ENCODE data around the gene C1QTNF4.

DNA sequence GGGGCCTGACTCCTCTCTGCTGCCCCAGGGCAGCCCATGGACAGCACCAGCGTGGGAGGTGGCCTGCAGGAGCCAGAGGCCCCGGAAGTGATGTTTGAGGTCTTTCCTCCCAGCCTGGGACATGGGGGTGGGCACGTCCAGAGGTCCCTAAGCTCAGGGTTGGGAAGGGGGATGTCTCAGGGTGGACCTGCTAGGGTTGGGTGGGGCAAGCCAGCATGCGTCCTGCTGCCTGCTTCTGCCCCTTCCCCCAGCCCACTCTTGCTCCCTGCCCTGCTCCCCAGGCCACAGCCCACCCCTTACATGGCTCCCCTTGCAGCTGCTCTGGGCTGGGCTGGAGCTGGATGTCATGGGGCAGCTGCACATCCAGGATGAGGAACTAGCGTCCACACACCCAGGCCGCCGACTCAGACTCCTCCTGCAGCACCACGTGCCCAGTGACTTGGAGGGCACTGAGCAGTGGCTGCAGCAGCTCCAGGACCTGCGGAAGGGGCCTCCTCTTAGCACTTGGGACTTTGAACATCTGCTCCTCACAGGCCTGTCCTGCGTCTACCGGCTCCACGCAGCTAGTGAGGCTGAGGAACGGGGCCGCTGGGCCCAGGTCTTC, 6.4 kb downstream of the C1QTNF4 start:
- TF ChIP-seq REST (IDR thresholded peaks at IDR 0.05; ENCODE audit: insufficient replicate concordance, low read depth): no peak
- TF ChIP-seq CTCF (IDR thresholded peaks at IDR 0.05; ENCODE audit: insufficient read depth, low read length): no peak
- TF ChIP-seq POLR2AphosphoS5 (IDR thresholded peaks at IDR 0.05; ENCODE audit: low read depth): peak; percentile 72
- TF ChIP-seq GABPA (IDR thresholded peaks at IDR 0.05; ENCODE audit: low read depth): no peak
- TF ChIP-seq SPI1 (IDR thresholded peaks at IDR 0.05; ENCODE audit: borderline replicate concordance, low read depth): peak; percentile 48; the same call in 1 of the 2 replicates
